Fibroblast of skin of left biceps (primary cell): Measurements from ENCODE around the gene PTPRU.

ENCODE experiments used
- DNase-seq, 2 experiments: peaks; one replicate each; pipeline ENCODE4 v3.0.0-alpha.2; 2013; ENCODE audit warnings: low read depth in 2 of 2

The PTPRU gene

GRCh38 chr1:29235955-29236711 lies at the start of gene PTPRU:
Gene PTPRU (plus strand): TSS chr1:29236522. CDS start chr1:29236645, 123 bp downstream.
- DNase-seq, result no peak

- DNase-seq, result no peak
These were observed 49.6 kb upstream of the PTPRU start for GRCh38 chr1:29186707-29187106.

- no peak for DNase-seq
These were observed 45.6 kb upstream of the PTPRU start for GRCh38 chr1:29190718-29191117.

GRCh38 chr1:29193879-29194455 lies 42.4 kb upstream of the PTPRU start:
- DNase-seq, result no peak

- DNase-seq, result no peak
These were observed 40.4 kb upstream of the PTPRU start for GRCh38 chr1:29195881-29196291.

GRCh38 chr1:29196863-29197589 lies 39.3 kb upstream of the PTPRU start:
- DNase-seq, result peak; percentile 82 to 84

GRCh38 chr1:29197590-29197924 lies 38.8 kb upstream of the PTPRU start:
- no peak for DNase-seq

GRCh38 chr1:29197993-29198392 lies 38.3 kb upstream of the PTPRU start:
- no peak for DNase-seq

GRCh38 chr1:29200906-29201594 lies 35.3 kb upstream of the PTPRU start:
- no peak for DNase-seq

- no peak for DNase-seq
These were observed 34.7 kb upstream of the PTPRU start for GRCh38 chr1:29201595-29202051.

GRCh38 chr1:29202053-29202452 lies 34.3 kb upstream of the PTPRU start:
- DNase-seq, result no peak

- DNase-seq, result peak; percentile 94 to 95
These were observed 33.6 kb upstream of the PTPRU start for GRCh38 chr1:29202584-29203340.

- no peak for DNase-seq
These were observed 27.9 kb upstream of the PTPRU start for GRCh38 chr1:29208442-29208841.

GRCh38 chr1:29209173-29209572 lies 27.1 kb upstream of the PTPRU start:
- no peak for DNase-seq

- DNase-seq, result no peak
These were observed 25.8 kb upstream of the PTPRU start for GRCh38 chr1:29210278-29211085.

- no peak for DNase-seq
These were observed 25.0 kb upstream of the PTPRU start for GRCh38 chr1:29211086-29212030.

GRCh38 chr1:29213055-29213454 lies 23.3 kb upstream of the PTPRU start:
- no peak for DNase-seq

GRCh38 chr1:29217633-29218032 lies 18.7 kb upstream of the PTPRU start:
- DNase-seq, result no peak

GRCh38 chr1:29218223-29218622 lies 18.1 kb upstream of the PTPRU start:
- DNase-seq, result no peak

- no peak for DNase-seq
These were observed 15.0 kb upstream of the PTPRU start for GRCh38 chr1:29221296-29221695.
